ENCODE measurements around the gene TBC1D9. TPM values are rescaled to one million over a fixed set of nuclear protein-coding genes. Genes with fewer than 3 reads are reported as not detected.

The TBC1D9 gene
- total RNA-seq, 1 experiment from 2014 or later = not detected

- no peak for DNase-seq
- Histone ChIP-seq H3K9ac (ENCODE audit: low read length) (no peak overlapping the region), H2AFZ (ENCODE audit: low read length) (no peak overlapping the region), H3K27ac (ENCODE audit: low read length) (no peak overlapping the region), H3K4me2 (ENCODE audit: low read depth, low read length, poor library complexity, severe bottlenecking) (no peak overlapping the region), H3K36me3 (ENCODE audit: insufficient read depth, low read length) (no peaks in the 10 kb centered on the region), H3K27me3 (ENCODE audit: low read length) (no peaks in the 10 kb centered on the region), H4K20me1 (ENCODE audit: insufficient read depth, low read depth, low read length) (no peaks in the 10 kb centered on the region), H3K9me2 (replicated peaks; ENCODE audit: insufficient read depth, low read length) (no peaks in the 10 kb centered on the region), H3K79me2 (ENCODE audit: low read length) (no peaks in the 10 kb centered on the region), H3K4me3 (ENCODE audit: low read length) (no peak overlapping the region), H3K4me1 (ENCODE audit: low read length) (no peaks in the 10 kb centered on the region), H3K9me3 (ENCODE audit: low read length) (no peaks in the 10 kb centered on the region)
Observed at GRCh38 chr4:140689623-140690022, 66.6 kb downstream of the TBC1D9 start.

GRCh38 chr4:140688711-140689598, 67.2 kb downstream of the TBC1D9 start:
- Histone ChIP-seq H3K9me3 (ENCODE audit: low read length) (no peaks in the 10 kb centered on the region), H3K9me2 (replicated peaks; ENCODE audit: insufficient read depth, low read length) (no peaks in the 10 kb centered on the region), H3K79me2 (ENCODE audit: low read length) (no peaks in the 10 kb centered on the region), H3K36me3 (ENCODE audit: insufficient read depth, low read length) (no peaks in the 10 kb centered on the region), H3K27me3 (ENCODE audit: low read length) (no peaks in the 10 kb centered on the region), H4K20me1 (ENCODE audit: insufficient read depth, low read depth, low read length) (no peaks in the 10 kb centered on the region), H3K27ac (ENCODE audit: low read length) (no peak overlapping the region), H2AFZ (ENCODE audit: low read length) (no peak overlapping the region), H3K4me2 (ENCODE audit: low read depth, low read length, poor library complexity, severe bottlenecking) (no peak overlapping the region), H3K4me3 (ENCODE audit: low read length) (no peak overlapping the region), H3K9ac (ENCODE audit: low read length) (no peak overlapping the region), H3K4me1 (ENCODE audit: low read length) (no peaks in the 10 kb centered on the region)
- DNase-seq = no peak

GRCh38 chr4:140686796-140687195, 69.4 kb downstream of the TBC1D9 start:
- Histone ChIP-seq H3K9ac (ENCODE audit: low read length) (no peak overlapping the region), H3K9me2 (replicated peaks; ENCODE audit: insufficient read depth, low read length) (no peaks in the 10 kb centered on the region), H3K27me3 (ENCODE audit: low read length) (no peaks in the 10 kb centered on the region), H3K9me3 (ENCODE audit: low read length) (no peaks in the 10 kb centered on the region), H3K4me1 (ENCODE audit: low read length) (no peaks in the 10 kb centered on the region), H3K4me2 (ENCODE audit: low read depth, low read length, poor library complexity, severe bottlenecking) (no peak overlapping the region), H3K27ac (ENCODE audit: low read length) (no peak overlapping the region), H4K20me1 (ENCODE audit: insufficient read depth, low read depth, low read length) (no peaks in the 10 kb centered on the region), H3K36me3 (ENCODE audit: insufficient read depth, low read length) (no peaks in the 10 kb centered on the region), H2AFZ (ENCODE audit: low read length) (no peak overlapping the region), H3K4me3 (ENCODE audit: low read length) (no peak overlapping the region), H3K79me2 (ENCODE audit: low read length) (no peaks in the 10 kb centered on the region)
- no peak for DNase-seq

GRCh38 chr4:140684314-140684713, 71.9 kb downstream of the TBC1D9 start:
- Histone ChIP-seq H3K27ac (ENCODE audit: low read length) (no peak overlapping the region), H3K4me2 (ENCODE audit: low read depth, low read length, poor library complexity, severe bottlenecking) (no peak overlapping the region), H3K4me3 (ENCODE audit: low read length) (no peak overlapping the region), H2AFZ (ENCODE audit: low read length) (no peak overlapping the region), H3K36me3 (ENCODE audit: insufficient read depth, low read length) (no peaks in the 10 kb centered on the region), H4K20me1 (ENCODE audit: insufficient read depth, low read depth, low read length) (no peaks in the 10 kb centered on the region), H3K9ac (ENCODE audit: low read length) (no peak overlapping the region), H3K27me3 (ENCODE audit: low read length) (no peaks in the 10 kb centered on the region), H3K4me1 (ENCODE audit: low read length) (no peaks in the 10 kb centered on the region), H3K79me2 (ENCODE audit: low read length) (no peaks in the 10 kb centered on the region), H3K9me3 (ENCODE audit: low read length) (no peaks in the 10 kb centered on the region), H3K9me2 (replicated peaks; ENCODE audit: insufficient read depth, low read length) (no peaks in the 10 kb centered on the region)
- DNase-seq = no peak

GRCh38 chr4:140681201-140681600, 75.0 kb downstream of the TBC1D9 start:
- Histone ChIP-seq H3K36me3 (ENCODE audit: insufficient read depth, low read length) (no peaks in the 10 kb centered on the region), H3K4me3 (ENCODE audit: low read length) (no peak overlapping the region), H3K9ac (ENCODE audit: low read length) (no peak overlapping the region), H3K4me2 (ENCODE audit: low read depth, low read length, poor library complexity, severe bottlenecking) (no peak overlapping the region), H3K27ac (ENCODE audit: low read length) (no peak overlapping the region), H3K9me3 (ENCODE audit: low read length) (no peaks in the 10 kb centered on the region), H3K79me2 (ENCODE audit: low read length) (no peaks in the 10 kb centered on the region), H4K20me1 (ENCODE audit: insufficient read depth, low read depth, low read length) (no peaks in the 10 kb centered on the region), H3K27me3 (ENCODE audit: low read length) (no peaks in the 10 kb centered on the region), H2AFZ (ENCODE audit: low read length) (no peak overlapping the region), H3K4me1 (ENCODE audit: low read length) (no peaks in the 10 kb centered on the region), H3K9me2 (replicated peaks; ENCODE audit: insufficient read depth, low read length) (no peaks in the 10 kb centered on the region)
- no peak for DNase-seq

GRCh38 chr4:140680686-140681085, 75.5 kb downstream of the TBC1D9 start:
- Histone ChIP-seq H3K9me3 (ENCODE audit: low read length) (no peaks in the 10 kb centered on the region), H3K9ac (ENCODE audit: low read length) (no peak overlapping the region), H2AFZ (ENCODE audit: low read length) (no peak overlapping the region), H3K27ac (ENCODE audit: low read length) (no peak overlapping the region), H3K36me3 (ENCODE audit: insufficient read depth, low read length) (no peaks in the 10 kb centered on the region), H3K27me3 (ENCODE audit: low read length) (no peaks in the 10 kb centered on the region), H3K79me2 (ENCODE audit: low read length) (no peaks in the 10 kb centered on the region), H4K20me1 (ENCODE audit: insufficient read depth, low read depth, low read length) (no peaks in the 10 kb centered on the region), H3K4me1 (ENCODE audit: low read length) (no peaks in the 10 kb centered on the region), H3K9me2 (replicated peaks; ENCODE audit: insufficient read depth, low read length) (no peaks in the 10 kb centered on the region), H3K4me2 (ENCODE audit: low read depth, low read length, poor library complexity, severe bottlenecking) (no peak overlapping the region), H3K4me3 (ENCODE audit: low read length) (no peak overlapping the region)
- no peak for DNase-seq

- DNase-seq = no peak
- Histone ChIP-seq H3K4me2 (ENCODE audit: low read depth, low read length, poor library complexity, severe bottlenecking) (no peak overlapping the region), H3K9ac (ENCODE audit: low read length) (no peak overlapping the region), H3K79me2 (ENCODE audit: low read length) (no peaks in the 10 kb centered on the region), H4K20me1 (ENCODE audit: insufficient read depth, low read depth, low read length) (no peaks in the 10 kb centered on the region), H3K4me3 (ENCODE audit: low read length) (no peak overlapping the region), H3K27ac (ENCODE audit: low read length) (no peak overlapping the region), H3K27me3 (ENCODE audit: low read length) (no peaks in the 10 kb centered on the region), H3K9me2 (replicated peaks; ENCODE audit: insufficient read depth, low read length) (no peaks in the 10 kb centered on the region), H3K4me1 (ENCODE audit: low read length) (no peaks in the 10 kb centered on the region), H2AFZ (ENCODE audit: low read length) (no peak overlapping the region), H3K9me3 (ENCODE audit: low read length) (no peaks in the 10 kb centered on the region), H3K36me3 (ENCODE audit: insufficient read depth, low read length) (no peaks in the 10 kb centered on the region)
Observed at GRCh38 chr4:140679576-140679975, 76.6 kb downstream of the TBC1D9 start.

GRCh38 chr4:140675599-140676231, 80.5 kb downstream of the TBC1D9 start:
- no peak overlapping the region for H3K27ac ChIP-seq (ENCODE audit: low read length)
- no peaks in the 10 kb centered on the region for H3K36me3 ChIP-seq (ENCODE audit: insufficient read depth, low read length)
- no peak overlapping the region for H3K4me2 ChIP-seq (ENCODE audit: low read depth, low read length, poor library complexity, severe bottlenecking)
- no peak overlapping the region for H3K4me3 ChIP-seq (ENCODE audit: low read length)
- H3K79me2 ChIP-seq (ENCODE audit: low read length) = no peaks in the 10 kb centered on the region
- no peak overlapping the region for H3K9ac ChIP-seq (ENCODE audit: low read length)
- H3K9me2 ChIP-seq (replicated peaks; ENCODE audit: insufficient read depth, low read length) = no peaks in the 10 kb centered on the region
- H3K4me1 ChIP-seq (ENCODE audit: low read length) = no peaks in the 10 kb centered on the region
- H4K20me1 ChIP-seq (ENCODE audit: insufficient read depth, low read depth, low read length) = no peaks in the 10 kb centered on the region
- no peaks in the 10 kb centered on the region for H3K27me3 ChIP-seq (ENCODE audit: low read length)
- H2AFZ ChIP-seq (ENCODE audit: low read length) = no peak overlapping the region
- no peak for DNase-seq
- H3K9me3 ChIP-seq (ENCODE audit: low read length) = no peaks in the 10 kb centered on the region
